Brain microvascular endothelial cell (primary cell): ENCODE results near the gene CSTB.

Source experiments
- DNase-seq: peaks from one replicate; pipeline ENCODE4 v3.0.0-alpha.2; 2020
- H3K27ac ChIP-seq: fragments of 250-450 bp; sonication (Bioruptor Pico); 2 replicates; pipeline ENCODE4 v1.5.1; 2020; ENCODE audit warnings: mild to moderate bottlenecking, moderate library complexity
- H3K27me3 ChIP-seq: fragments of 250-450 bp; sonication (Bioruptor Pico); replicated peaks from 2 replicates; pipeline ENCODE4 v1.5.1; 2020; ENCODE audit warnings: mild to moderate bottlenecking
- H3K36me3 ChIP-seq: fragments of 250-450 bp; sonication (Bioruptor Pico); replicated peaks from 2 replicates; pipeline ENCODE4 v1.5.1; 2020; ENCODE audit warnings: mild to moderate bottlenecking
- H3K4me3 ChIP-seq: 2 replicates; pipeline ENCODE4 v1.5.1; 2011; ENCODE audit warnings: low read depth, mild to moderate bottlenecking, control low read depth, low read length, moderate library complexity
- in situ Hi-C: cut with HindIII; loops from 2 replicates; pipeline ENCODE4 v1.10.0; 2017; ENCODE audit warnings: low sequenced_read_pairs, low pct_ligation_motif_present
- TF ChIP-seq, protein P1 (sequence below): IDR thresholded peaks from 2 replicates; pipeline ENCODE4 v1.5.1; 2011; ENCODE audit warnings: low read depth, mild to moderate bottlenecking, moderate library complexity, low read length, control low read depth, inconsistent platforms; ENCODE audit errors: missing control alignments

The CSTB gene

GRCh38 chr21:43764576-43765495 is 11.3 kb downstream of the CSTB start:
- in situ Hi-C loops, result no loop called here
- TF ChIP-seq, protein P1, sequence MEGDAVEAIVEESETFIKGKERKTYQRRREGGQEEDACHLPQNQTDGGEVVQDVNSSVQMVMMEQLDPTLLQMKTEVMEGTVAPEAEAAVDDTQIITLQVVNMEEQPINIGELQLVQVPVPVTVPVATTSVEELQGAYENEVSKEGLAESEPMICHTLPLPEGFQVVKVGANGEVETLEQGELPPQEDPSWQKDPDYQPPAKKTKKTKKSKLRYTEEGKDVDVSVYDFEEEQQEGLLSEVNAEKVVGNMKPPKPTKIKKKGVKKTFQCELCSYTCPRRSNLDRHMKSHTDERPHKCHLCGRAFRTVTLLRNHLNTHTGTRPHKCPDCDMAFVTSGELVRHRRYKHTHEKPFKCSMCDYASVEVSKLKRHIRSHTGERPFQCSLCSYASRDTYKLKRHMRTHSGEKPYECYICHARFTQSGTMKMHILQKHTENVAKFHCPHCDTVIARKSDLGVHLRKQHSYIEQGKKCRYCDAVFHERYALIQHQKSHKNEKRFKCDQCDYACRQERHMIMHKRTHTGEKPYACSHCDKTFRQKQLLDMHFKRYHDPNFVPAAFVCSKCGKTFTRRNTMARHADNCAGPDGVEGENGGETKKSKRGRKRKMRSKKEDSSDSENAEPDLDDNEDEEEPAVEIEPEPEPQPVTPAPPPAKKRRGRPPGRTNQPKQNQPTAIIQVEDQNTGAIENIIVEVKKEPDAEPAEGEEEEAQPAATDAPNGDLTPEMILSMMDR, result no peak
- no peak overlapping the region for H3K27ac ChIP-seq

GRCh38 chr21:43763901-43764523 is 12.1 kb downstream of the CSTB start:
- TF ChIP-seq, protein P1, result no peak
- Histone ChIP-seq H3K36me3 (peaks cover 24% of the 10 kb centered on the region), H3K27ac (no peak overlapping the region), H3K27me3 (no peaks in the 10 kb centered on the region), H3K4me3 (no peak overlapping the region)
- in situ Hi-C loops, result no loop called here
- DNase-seq, result no peak

More at GRCh38 chr21:43764576-43765495, 11.3 kb downstream of the CSTB start:
- DNase-seq, result no peak
- H3K27me3 ChIP-seq, result no peaks in the 10 kb centered on the region
- H3K4me3 ChIP-seq, result no peak overlapping the region
- H3K36me3 ChIP-seq, result peaks cover 15% of the 10 kb centered on the region

DNA sequence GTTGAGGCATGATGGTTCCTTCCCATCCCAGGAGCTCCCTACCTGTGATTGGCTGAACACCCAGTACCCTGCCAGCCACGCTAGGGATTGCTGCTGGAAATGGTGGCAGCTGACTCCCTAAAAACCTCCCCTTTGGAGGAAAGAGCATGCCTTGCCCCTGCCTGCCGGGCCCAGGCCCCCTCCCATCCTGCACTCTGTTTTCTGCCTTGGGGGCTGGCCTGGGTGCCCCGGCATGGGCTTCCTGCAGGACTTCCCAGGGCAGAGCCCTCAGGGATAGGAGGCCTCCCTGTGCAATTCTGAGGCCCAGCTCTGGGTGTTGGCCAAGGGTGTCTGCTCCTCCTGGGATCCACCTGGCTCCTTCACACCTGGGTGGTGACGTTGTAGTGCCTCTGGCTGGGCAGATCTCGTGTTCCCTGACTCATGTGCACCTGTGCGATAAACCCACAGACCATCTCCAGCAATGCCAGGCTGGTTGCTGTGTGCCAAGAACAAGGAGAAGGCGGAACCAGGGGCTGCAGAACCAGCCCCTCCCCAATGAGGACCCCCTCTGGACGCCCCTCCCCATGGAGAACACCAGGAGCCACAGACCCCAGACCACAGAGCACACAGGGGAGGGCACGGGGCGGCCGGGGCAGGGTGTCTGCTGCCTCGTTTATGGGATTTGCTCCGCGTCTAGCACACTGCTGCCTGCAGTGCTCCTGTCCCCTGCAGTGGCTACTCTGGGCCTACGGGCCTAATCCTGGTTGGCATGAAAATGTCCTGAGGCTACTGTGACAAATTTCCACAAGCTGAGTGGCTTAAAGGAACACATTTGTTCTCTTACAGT is 13.6 kb downstream of the CSTB start:
- Histone ChIP-seq H3K27ac (no peak overlapping the region), H3K4me3 (no peak overlapping the region), H3K36me3 (peaks cover 33% of the 10 kb centered on the region), H3K27me3 (no peaks in the 10 kb centered on the region)
- in situ Hi-C loops, result no loop called here
- TF ChIP-seq, protein P1, result no peak
- no peak for DNase-seq

DNA sequence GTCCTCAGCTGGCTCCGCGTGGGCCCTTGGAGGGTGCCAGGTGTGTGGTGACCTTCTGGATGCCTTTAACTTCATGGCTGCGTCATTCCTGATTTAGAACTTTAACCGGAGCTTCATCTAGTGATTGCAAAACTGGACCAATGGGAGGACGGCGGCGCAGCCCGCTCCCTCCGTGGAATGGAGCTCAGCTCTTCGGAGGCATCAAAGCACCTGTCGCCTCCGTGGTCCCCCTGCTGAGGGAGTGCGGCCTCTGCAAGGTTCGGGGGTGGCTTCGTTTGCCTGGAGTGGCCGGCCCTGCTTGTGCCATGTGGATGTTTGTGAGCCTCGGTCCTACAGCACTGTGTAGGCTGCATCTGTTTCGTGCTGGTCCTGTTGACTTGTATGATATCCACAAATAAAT is 14.2 kb downstream of the CSTB start:
- H3K4me3 ChIP-seq, result no peak overlapping the region
- H3K36me3 ChIP-seq, result peaks cover 36% of the 10 kb centered on the region

DNA sequence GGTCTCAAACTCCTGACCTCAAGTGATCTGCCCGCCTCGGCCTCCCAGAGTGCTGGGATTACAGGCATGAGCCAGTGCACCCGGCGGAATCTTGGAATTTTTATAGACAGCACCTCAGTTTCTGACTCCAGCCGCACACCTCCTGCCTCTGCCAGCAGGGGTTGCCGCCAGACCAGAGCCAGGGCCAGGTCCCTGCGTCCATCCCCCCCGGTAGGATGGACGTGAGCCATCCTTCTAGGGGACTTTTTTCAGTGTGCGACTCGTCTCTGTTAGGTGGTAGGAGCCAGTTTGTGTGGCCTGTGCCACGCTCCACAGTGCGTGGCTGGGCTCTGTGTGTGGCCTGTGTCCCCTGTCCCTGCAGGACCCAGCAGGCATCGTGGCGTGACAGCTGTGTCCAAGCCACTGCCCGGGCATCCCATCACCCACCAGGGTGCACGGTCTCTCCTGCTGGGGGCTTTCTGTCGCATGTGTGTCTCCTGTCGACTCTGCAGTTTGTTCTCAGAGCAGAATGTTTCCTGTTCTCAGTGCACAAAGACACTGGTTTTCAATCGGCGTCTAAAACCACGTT is 15.6 kb downstream of the CSTB start:
- no peak for DNase-seq
- in situ Hi-C loops, result no loop called here
- Histone ChIP-seq H3K27ac (no peak overlapping the region), H3K27me3 (no peaks in the 10 kb centered on the region), H3K36me3 (peaks cover 51% of the 10 kb centered on the region), H3K4me3 (no peak overlapping the region)
- TF ChIP-seq, protein P1, result peak; percentile 12

More for the DNA sequence above, 14.2 kb downstream of the CSTB start:
- Histone ChIP-seq H3K27ac (no peak overlapping the region), H3K27me3 (no peaks in the 10 kb centered on the region)
- TF ChIP-seq, protein P1, result no peak
- no peak for DNase-seq
- in situ Hi-C loops, result no loop called here
